ENCODE results near the gene IL2RG.

Gene IL2RG

GRCh38 chrX:71158603-71159002 lies 47.2 kb upstream of the IL2RG start:
- TF ChIP-seq EZH2 (IDR thresholded peaks at IDR 0.05; ENCODE audit: borderline replicate concordance, low read length), result no peak
- TF ChIP-seq CTCF (IDR thresholded peaks at IDR 0.05; ENCODE audit: low read length), result no peak

GRCh38 chrX:71154641-71155040 lies 43.3 kb upstream of the IL2RG start:
- Histone ChIP-seq H3K9me2 (ENCODE audit: low read depth, low read length) (no peaks in the 10 kb centered on the region), H3K9me3 (ENCODE audit: low read length) (no peaks in the 10 kb centered on the region)
- TF ChIP-seq EZH2 (IDR thresholded peaks at IDR 0.05; ENCODE audit: borderline replicate concordance, low read length) (no peak), CTCF (IDR thresholded peaks at IDR 0.05; ENCODE audit: low read length) (no peak)

More at GRCh38 chrX:71158603-71159002, 47.2 kb upstream of the IL2RG start:
- Histone ChIP-seq H3K27me3 (ENCODE audit: insufficient read depth, low read length) (no peaks in the 10 kb centered on the region), H3K4me3 (ENCODE audit: low read depth, low read length, poor library complexity, severe bottlenecking) (no peak overlapping the region), H2AFZ (ENCODE audit: low read length) (no peak overlapping the region), H3K9ac (ENCODE audit: low read length) (no peak overlapping the region), H3K4me2 (ENCODE audit: low read length) (no peak overlapping the region), H4K20me1 (ENCODE audit: insufficient read depth, low read length) (no peaks in the 10 kb centered on the region), H3K4me1 (ENCODE audit: insufficient read depth, low read length, severe bottlenecking) (no peaks in the 10 kb centered on the region), H3K9me3 (ENCODE audit: low read length) (no peaks in the 10 kb centered on the region), H3K9me2 (ENCODE audit: low read depth, low read length) (no peaks in the 10 kb centered on the region), H3K27ac (ENCODE audit: low read depth, low read length, poor library complexity, severe bottlenecking) (no peak overlapping the region), H3K79me2 (ENCODE audit: insufficient read depth, low read length) (no peaks in the 10 kb centered on the region), H3F3A (ENCODE audit: insufficient read depth, low read length) (no peaks in the 10 kb centered on the region), H3K36me3 (ENCODE audit: insufficient read depth, low read length) (no peaks in the 10 kb centered on the region)

GRCh38 chrX:71154196-71154595 lies 42.8 kb upstream of the IL2RG start:
- H3K79me2 ChIP-seq (ENCODE audit: insufficient read depth, low read length), result no peaks in the 10 kb centered on the region
- H3K4me1 ChIP-seq (ENCODE audit: insufficient read depth, low read length, severe bottlenecking), result no peaks in the 10 kb centered on the region
- H3K4me3 ChIP-seq (ENCODE audit: low read depth, low read length, poor library complexity, severe bottlenecking), result no peak overlapping the region
- no peak overlapping the region for H3K27ac ChIP-seq (ENCODE audit: low read depth, low read length, poor library complexity, severe bottlenecking)
- no peaks in the 10 kb centered on the region for H3K36me3 ChIP-seq (ENCODE audit: insufficient read depth, low read length)
- TF ChIP-seq CTCF (IDR thresholded peaks at IDR 0.05; ENCODE audit: low read length), result no peak
- no peak for TF ChIP-seq EZH2 (IDR thresholded peaks at IDR 0.05; ENCODE audit: borderline replicate concordance, low read length)
- H3F3A ChIP-seq (ENCODE audit: insufficient read depth, low read length), result no peaks in the 10 kb centered on the region
- H3K9me2 ChIP-seq (ENCODE audit: low read depth, low read length), result no peaks in the 10 kb centered on the region
- no peak overlapping the region for H2AFZ ChIP-seq (ENCODE audit: low read length)
- no peak overlapping the region for H3K4me2 ChIP-seq (ENCODE audit: low read length)
- no peak overlapping the region for H3K9ac ChIP-seq (ENCODE audit: low read length)
- no peaks in the 10 kb centered on the region for H3K9me3 ChIP-seq (ENCODE audit: low read length)
- H4K20me1 ChIP-seq (ENCODE audit: insufficient read depth, low read length), result no peaks in the 10 kb centered on the region
- H3K27me3 ChIP-seq (ENCODE audit: insufficient read depth, low read length), result no peaks in the 10 kb centered on the region

More at GRCh38 chrX:71154641-71155040, 43.3 kb upstream of the IL2RG start:
- H3K9ac ChIP-seq (ENCODE audit: low read length), result no peak overlapping the region
- no peak overlapping the region for H3K27ac ChIP-seq (ENCODE audit: low read depth, low read length, poor library complexity, severe bottlenecking)
- H3F3A ChIP-seq (ENCODE audit: insufficient read depth, low read length), result no peaks in the 10 kb centered on the region
- H4K20me1 ChIP-seq (ENCODE audit: insufficient read depth, low read length), result no peaks in the 10 kb centered on the region
- H2AFZ ChIP-seq (ENCODE audit: low read length), result no peak overlapping the region
- no peaks in the 10 kb centered on the region for H3K27me3 ChIP-seq (ENCODE audit: insufficient read depth, low read length)
- H3K36me3 ChIP-seq (ENCODE audit: insufficient read depth, low read length), result no peaks in the 10 kb centered on the region
- no peaks in the 10 kb centered on the region for H3K4me1 ChIP-seq (ENCODE audit: insufficient read depth, low read length, severe bottlenecking)
- no peaks in the 10 kb centered on the region for H3K79me2 ChIP-seq (ENCODE audit: insufficient read depth, low read length)
- no peak overlapping the region for H3K4me2 ChIP-seq (ENCODE audit: low read length)
- H3K4me3 ChIP-seq (ENCODE audit: low read depth, low read length, poor library complexity, severe bottlenecking), result no peak overlapping the region
